ENCODE measurements around the gene ZNF544. TPM values are rescaled to one million over a fixed set of nuclear protein-coding genes. Genes with fewer than 3 reads are reported as not detected.
"Not testable (repeated sequence)": the region's sequence is repeated elsewhere in the genome, so short reads cannot be mapped to it uniquely, and the experiment has no call there.

The ZNF544 gene
- total RNA-seq, 2 donors from 2014 or later, result 38.6 to 46.6 TPM

DNA sequence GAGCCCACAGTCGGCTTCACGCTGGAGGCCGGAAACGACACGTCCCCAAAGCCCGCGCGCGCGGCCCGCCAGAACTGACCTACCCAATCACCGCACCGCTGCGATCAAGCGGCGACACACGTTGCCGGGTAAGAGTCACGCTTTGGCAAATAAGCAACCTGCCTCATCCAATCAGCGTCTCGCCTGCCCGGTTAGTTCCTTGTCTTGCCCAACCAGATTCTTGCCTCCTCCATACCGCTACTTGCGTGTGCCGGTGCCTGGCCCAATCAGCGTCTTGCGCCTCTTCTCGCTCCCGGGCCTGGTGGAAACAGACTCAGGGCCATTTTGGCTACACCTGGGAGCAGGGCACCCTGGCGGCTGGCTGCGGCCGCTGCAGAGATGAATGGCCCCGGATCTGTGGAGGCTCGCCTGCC, 11.6 kb upstream of the ZNF544 start:
- H3K4me1 Mint-ChIP-seq (ENCODE audit: low read depth), result no peaks in the 10 kb centered on the region

DNA sequence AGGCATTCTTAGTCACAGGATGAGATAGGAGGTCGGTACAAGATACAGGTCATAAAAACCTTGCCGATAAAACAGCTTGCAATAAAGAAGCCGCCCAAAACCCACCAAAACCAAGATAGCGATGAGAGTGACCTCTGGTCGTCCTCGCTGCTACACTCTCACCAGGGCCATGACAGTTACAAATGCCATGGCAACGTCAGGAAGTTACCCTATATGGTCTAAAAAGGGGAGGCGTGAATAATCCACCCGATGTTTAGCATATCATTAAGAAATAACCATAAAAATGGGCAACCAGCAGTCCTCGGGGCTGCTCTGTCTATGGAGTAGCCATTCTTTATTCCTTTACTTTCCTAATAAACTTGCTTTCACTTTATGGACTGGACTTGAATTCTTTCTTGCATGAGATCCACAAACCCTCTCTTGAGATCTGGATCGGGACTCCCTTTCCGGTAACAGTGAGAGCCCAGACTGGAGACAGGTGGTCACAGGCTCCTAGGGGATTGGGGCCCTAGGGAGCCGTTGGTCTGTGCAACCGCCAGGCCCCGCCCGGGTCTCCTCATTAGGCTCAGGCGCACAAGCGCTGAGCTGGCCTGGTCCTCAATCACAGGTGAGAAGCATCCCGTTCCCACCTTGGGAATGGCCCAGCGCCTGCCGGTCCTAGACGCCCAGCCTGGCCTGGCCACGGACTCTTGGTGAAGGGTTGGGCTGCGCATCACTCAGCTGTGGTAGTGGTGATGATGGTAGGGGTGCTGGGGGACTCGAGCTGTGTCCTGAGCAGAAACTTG, 10.9 kb upstream of the ZNF544 start:
- H3K4me3 Mint-ChIP-seq, result no peak overlapping the region
- H3K27ac Mint-ChIP-seq, result no peak overlapping the region
- H3K27me3 Mint-ChIP-seq (ENCODE audit: low read depth), result no peaks in the 10 kb centered on the region
- DNase-seq (no peak), ATAC-seq (replicated peaks in 1 of 2) (no peak)
- H3K4me1 Mint-ChIP-seq (ENCODE audit: low read depth), result no peaks in the 10 kb centered on the region
- peaks cover 22 to 40% of the 10 kb centered on the region in 2 donors for H3K36me3 Mint-ChIP-seq (ENCODE audit: insufficient read depth in 2 of 2)
- H3K9me3 Mint-ChIP-seq, result peaks cover 17 to 33% of the 10 kb centered on the region in 2 donors

More for the DNA sequence above, 11.6 kb upstream of the ZNF544 start:
- ATAC-seq (replicated peaks in 1 of 2) (no peak), DNase-seq (no peak)
- Mint-ChIP-seq H3K9me3 (peaks cover 17 to 38% of the 10 kb centered on the region in 2 donors), H3K4me3 (no peak overlapping the region), H3K27ac (no peak overlapping the region), H3K36me3 (ENCODE audit: insufficient read depth in 2 of 2) (peaks cover 27 to 42% of the 10 kb centered on the region in 2 donors), H3K27me3 (ENCODE audit: low read depth) (no peaks in the 10 kb centered on the region)

DNA sequence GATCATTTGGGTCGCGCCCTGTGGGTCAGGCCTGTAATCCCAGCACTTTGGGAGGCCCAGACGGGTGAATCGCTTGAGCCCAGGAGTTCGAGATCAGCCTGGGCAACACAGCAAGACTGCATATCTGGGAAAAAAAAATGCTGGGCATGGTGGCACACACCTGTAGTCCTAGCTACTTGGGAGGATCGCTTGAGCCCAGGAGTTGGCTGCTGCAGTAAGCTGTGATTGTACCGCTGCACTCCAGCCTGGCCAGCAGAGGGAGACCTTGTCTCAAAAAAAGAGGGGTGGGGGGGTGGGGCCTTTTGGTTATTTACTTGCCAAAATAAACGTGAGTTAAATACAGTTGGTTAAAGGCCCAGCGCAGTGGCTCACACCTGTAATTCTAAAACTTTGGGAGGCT, 9.8 kb upstream of the ZNF544 start:
- peak; percentile 64 to 66 for ATAC-seq (replicated peaks in 1 of 2)
- Mint-ChIP-seq H3K36me3 (ENCODE audit: insufficient read depth in 2 of 2) (peaks cover 18 to 34% of the 10 kb centered on the region in 2 donors), H3K4me3 (no peak overlapping the region), H3K4me1 (ENCODE audit: low read depth) (no peaks in the 10 kb centered on the region), H3K27ac (no peak overlapping the region), H3K9me3 (peaks cover 14 to 29% of the 10 kb centered on the region in 2 donors), H3K27me3 (ENCODE audit: low read depth) (no peaks in the 10 kb centered on the region)
- peak; percentile 49 to 55 for DNase-seq

DNA sequence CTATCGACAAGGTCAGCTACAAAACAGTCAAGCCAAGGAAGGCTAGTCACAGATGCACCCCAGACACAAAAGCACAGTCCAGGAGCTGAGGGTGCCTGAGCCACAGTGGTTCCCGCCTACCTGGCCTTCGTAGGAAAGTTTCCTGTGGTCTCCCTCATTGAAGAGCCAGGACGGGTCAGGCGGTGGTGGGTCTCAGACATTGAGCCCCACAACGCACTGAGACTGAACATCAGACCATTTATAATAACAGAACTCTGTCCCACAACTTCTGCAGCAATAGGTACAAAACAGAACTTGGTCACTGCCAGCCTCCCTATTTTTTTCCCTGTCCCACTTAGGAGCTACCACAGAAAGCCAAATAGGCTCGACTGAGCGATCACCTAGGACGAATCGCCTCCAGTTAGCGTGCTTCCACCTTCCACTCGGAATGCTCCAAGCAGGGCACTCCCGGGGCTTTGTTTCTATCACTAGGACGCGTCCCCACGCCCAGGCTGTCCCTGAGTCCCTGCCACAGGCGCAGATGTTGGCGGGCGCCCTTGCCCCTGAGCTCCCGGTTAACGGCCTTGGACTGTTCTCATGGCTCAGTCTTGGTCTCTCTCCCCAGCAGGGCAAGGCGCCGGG, 640 bp upstream of the ZNF544 start:
- peak overlapping the region; percentile 87 to 94 for H3K4me3 Mint-ChIP-seq
- H3K9me3 Mint-ChIP-seq, result peaks cover 20 to 21% of the 10 kb centered on the region in 2 donors
- peak overlapping the region; percentile 85 for H3K27ac Mint-ChIP-seq
- DNase-seq (no peak), ATAC-seq (replicated peaks in 1 of 2) (no peak)
- peaks cover 32 to 51% of the 10 kb centered on the region in 2 donors for H3K36me3 Mint-ChIP-seq (ENCODE audit: insufficient read depth in 2 of 2)
- H3K4me1 Mint-ChIP-seq (ENCODE audit: low read depth), result peaks cover 34% of the 10 kb centered on the region
- no peaks in the 10 kb centered on the region for H3K27me3 Mint-ChIP-seq (ENCODE audit: low read depth)

DNA sequence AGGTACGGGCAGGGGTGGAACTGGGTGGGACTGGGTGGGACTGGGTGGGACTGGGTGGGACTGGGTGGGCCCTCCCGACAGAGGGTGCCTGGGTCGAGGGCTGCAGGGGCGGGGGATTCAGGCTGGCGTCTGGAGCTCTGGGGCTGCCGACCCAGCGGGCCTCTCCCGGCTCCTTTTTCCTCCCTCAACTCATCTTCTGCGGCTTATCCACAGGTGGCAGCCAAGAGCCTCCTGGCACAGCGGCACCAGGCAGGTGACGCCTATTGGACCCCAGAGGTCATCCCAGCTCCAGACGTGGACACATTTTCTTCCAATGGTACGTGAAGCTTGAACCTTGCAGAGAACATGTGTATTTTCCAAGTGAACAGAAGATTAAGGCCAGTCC, 533 bp downstream of the ZNF544 start:
- H3K4me3 Mint-ChIP-seq, result peak overlapping the region; percentile 87 to 94
- peaks cover 40% of the 10 kb centered on the region for H3K4me1 Mint-ChIP-seq (ENCODE audit: low read depth)
- DNase-seq, result peak; percentile 10 to 28
- no peaks in the 10 kb centered on the region for H3K27me3 Mint-ChIP-seq (ENCODE audit: low read depth)
- peak overlapping the region; percentile 43 for H3K27ac Mint-ChIP-seq
- peaks cover 43 to 58% of the 10 kb centered on the region in 2 donors for H3K36me3 Mint-ChIP-seq (ENCODE audit: insufficient read depth in 2 of 2)
- peaks cover 23 to 30% of the 10 kb centered on the region in 2 donors for H3K9me3 Mint-ChIP-seq
- ATAC-seq (replicated peaks in 1 of 2), result peak; percentile 20 to 25

DNA sequence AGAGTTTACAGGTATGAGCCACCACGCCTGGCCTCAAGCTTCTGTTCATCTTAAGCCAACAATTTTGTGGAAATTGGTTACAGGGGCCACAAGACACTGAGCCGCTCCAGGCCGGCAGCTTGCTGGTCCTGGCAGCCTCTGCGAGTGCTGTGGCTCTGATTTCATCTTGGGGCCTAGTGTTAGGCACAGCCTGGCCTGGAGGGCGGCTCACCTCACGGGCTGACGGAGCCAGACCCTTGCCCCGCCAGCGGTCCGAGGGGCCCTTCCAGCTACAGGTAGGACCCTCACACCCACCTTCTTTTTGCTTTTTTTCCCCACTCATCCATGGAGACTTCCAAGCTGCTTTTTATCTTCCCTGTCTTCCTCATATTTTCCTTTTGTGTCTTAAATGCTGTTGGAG, 8.6 kb downstream of the ZNF544 start:
- H3K9me3 Mint-ChIP-seq, result peaks cover 20 to 23% of the 10 kb centered on the region in 2 donors
- no peaks in the 10 kb centered on the region for H3K27me3 Mint-ChIP-seq (ENCODE audit: low read depth)
- ATAC-seq (replicated peaks in 1 of 2) (no peak), DNase-seq (no peak)
- H3K4me3 Mint-ChIP-seq, result no peak overlapping the region
- H3K36me3 Mint-ChIP-seq (ENCODE audit: insufficient read depth in 2 of 2), result peaks cover 48 to 84% of the 10 kb centered on the region in 2 donors
- peaks cover 8% of the 10 kb centered on the region for H3K4me1 Mint-ChIP-seq (ENCODE audit: low read depth)
- no peak overlapping the region for H3K27ac Mint-ChIP-seq

DNA sequence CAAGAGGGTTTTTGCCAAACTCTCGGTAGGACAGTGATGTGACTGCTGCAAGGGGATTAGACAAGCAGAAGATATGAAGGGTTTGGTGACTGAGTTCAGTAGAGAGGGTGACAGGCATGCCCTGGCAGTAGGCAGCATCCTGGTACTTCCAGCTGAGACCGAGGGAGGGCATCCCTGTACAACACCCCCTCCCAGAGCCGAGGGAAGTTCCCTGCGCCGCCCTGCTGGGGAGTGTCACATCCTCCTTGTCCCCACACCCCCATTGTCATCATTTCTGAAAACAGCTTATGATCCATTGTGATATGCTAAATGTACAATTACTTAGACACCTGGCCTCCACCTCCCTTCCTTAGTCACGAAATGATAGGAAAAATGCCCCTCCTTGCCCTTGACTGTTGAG, 14.6 kb downstream of the ZNF544 start:
- H3K4me3 Mint-ChIP-seq, result no peak overlapping the region
- no peaks in the 10 kb centered on the region for H3K4me1 Mint-ChIP-seq (ENCODE audit: low read depth)
- DNase-seq (no peak), ATAC-seq (replicated peaks in 1 of 2) (no peak)
- H3K9me3 Mint-ChIP-seq, result peaks cover 11 to 27% of the 10 kb centered on the region in 2 donors
- no peaks in the 10 kb centered on the region for H3K27me3 Mint-ChIP-seq (ENCODE audit: low read depth)
- peaks cover 62 to 87% of the 10 kb centered on the region in 2 donors for H3K36me3 Mint-ChIP-seq (ENCODE audit: insufficient read depth in 2 of 2)
- H3K27ac Mint-ChIP-seq, result no peak overlapping the region

DNA sequence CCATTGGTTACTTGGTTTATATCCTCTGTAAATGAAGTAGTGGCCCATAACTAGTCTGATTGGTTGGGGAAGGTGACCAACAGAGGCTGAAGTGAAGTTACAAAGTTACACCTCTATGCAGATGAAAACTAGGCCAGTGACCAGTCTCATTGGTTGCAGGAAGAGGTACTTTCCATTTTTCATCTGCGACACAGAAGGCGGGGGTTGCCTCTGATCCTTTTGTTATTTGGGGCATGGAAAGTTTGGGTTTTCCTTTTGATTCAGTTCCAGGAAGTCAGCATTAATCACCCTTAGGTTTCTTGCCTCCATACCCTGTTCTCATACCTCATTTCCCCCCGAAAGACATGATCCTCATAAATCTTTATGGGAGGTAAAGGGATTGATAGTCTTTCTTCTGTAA, 20.2 kb downstream of the ZNF544 start:
- no peak overlapping the region for H3K27ac Mint-ChIP-seq

DNA sequence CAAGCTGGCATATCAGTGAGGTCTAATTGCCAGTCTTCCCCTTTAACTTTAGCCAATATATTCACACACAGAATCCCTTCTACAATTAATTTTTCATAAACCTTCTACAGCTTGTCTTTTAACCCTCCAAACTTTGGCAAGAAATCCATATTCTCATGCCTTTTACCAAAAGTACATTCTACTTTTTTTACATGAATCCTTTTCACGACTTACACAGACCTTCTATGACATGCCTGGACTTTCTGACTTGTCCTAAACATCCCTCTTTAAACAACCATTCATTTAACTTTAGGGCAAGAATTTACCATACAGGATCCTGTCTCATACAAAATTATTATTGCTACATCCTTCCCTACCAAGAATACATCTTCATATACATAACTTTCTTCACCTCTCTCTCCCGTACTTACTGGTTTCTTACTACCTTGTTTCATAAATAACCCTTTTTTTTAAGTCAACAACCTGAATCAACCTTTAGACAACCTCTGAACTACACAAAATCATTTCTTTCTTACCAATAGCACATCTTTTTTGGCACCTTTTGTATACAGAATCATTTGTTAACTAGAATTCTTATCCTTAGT, 23.5 kb downstream of the ZNF544 start:
- peaks cover 70 to 96% of the 10 kb centered on the region in 2 donors for H3K36me3 Mint-ChIP-seq (ENCODE audit: insufficient read depth in 2 of 2)
- no peak overlapping the region for H3K27ac Mint-ChIP-seq
- no peaks in the 10 kb centered on the region for H3K27me3 Mint-ChIP-seq (ENCODE audit: low read depth)
- no peaks in the 10 kb centered on the region for H3K4me1 Mint-ChIP-seq (ENCODE audit: low read depth)
- no peak overlapping the region for H3K4me3 Mint-ChIP-seq
- ATAC-seq (replicated peaks in 1 of 2) (no peak), DNase-seq (no peak)
- H3K9me3 Mint-ChIP-seq, result peaks cover 17 to 35% of the 10 kb centered on the region in 2 donors

More for the DNA sequence above, 20.2 kb downstream of the ZNF544 start:
- Mint-ChIP-seq H3K9me3 (peaks cover 11 to 32% of the 10 kb centered on the region in 2 donors), H3K36me3 (ENCODE audit: insufficient read depth in 2 of 2) (peaks cover 67 to 96% of the 10 kb centered on the region in 2 donors), H3K4me3 (no peak overlapping the region), H3K27me3 (ENCODE audit: low read depth) (no peaks in the 10 kb centered on the region), H3K4me1 (ENCODE audit: low read depth) (no peaks in the 10 kb centered on the region)
- ATAC-seq (replicated peaks in 1 of 2) (no peak), DNase-seq (no peak)

DNA sequence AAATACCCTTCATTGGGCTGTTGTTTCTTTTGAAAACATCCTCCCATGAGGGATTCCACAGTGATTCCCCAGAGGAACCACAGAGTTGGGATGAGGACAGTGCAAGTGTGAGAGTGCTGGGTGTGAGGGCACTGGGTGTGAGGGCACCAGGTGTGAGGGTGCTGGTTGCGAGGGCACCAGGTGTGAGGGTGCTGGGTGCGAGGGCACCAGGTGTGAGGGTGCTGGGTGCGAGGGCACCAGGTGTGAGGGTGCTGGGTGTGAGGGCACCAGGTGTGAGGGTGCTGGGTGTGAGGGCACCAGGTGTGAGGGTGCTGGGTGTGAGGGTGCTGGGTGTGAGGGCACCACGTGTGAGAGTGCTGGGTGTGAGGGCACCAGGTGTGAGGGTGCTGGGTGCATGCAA, 29.5 kb downstream of the ZNF544 start:
- not testable (repeated sequence) for DNase-seq; ATAC-seq (replicated peaks in 1 of 2); H3K27ac Mint-ChIP-seq; H3K27me3 Mint-ChIP-seq (ENCODE audit: low read depth); H3K4me1 Mint-ChIP-seq (ENCODE audit: low read depth); H3K4me3 Mint-ChIP-seq
- peaks cover 75 to 95% of the 10 kb centered on the region in 2 donors for H3K36me3 Mint-ChIP-seq (ENCODE audit: insufficient read depth in 2 of 2)
- H3K9me3 Mint-ChIP-seq, result peaks cover 21 to 52% of the 10 kb centered on the region in 2 donors

DNA sequence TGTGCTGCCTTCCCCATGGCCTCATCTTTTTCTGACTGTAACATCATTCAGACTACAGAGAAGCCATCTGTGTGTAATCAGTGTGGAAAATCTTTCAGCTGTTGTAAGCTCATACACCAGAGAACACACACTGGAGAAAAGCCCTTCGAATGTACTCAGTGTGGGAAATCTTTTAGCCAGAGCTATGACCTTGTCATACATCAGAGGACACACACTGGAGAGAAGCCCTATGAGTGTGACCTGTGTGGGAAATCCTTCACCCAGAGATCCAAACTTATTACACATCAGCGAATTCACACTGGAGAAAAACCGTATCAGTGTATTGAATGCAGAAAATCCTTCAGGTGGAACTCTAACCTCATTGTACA, 32.9 kb downstream of the ZNF544 start:
- Mint-ChIP-seq H3K27ac (peak overlapping the region; percentile 69), H3K27me3 (ENCODE audit: low read depth) (no peaks in the 10 kb centered on the region), H3K36me3 (ENCODE audit: insufficient read depth in 2 of 2) (peaks cover 56 to 82% of the 10 kb centered on the region in 2 donors), H3K4me3 (no peak overlapping the region), H3K9me3 (peaks cover 15 to 41% of the 10 kb centered on the region in 2 donors), H3K4me1 (ENCODE audit: low read depth) (no peaks in the 10 kb centered on the region)
- ATAC-seq (replicated peaks in 1 of 2) (no peak), DNase-seq (no peak)

DNA sequence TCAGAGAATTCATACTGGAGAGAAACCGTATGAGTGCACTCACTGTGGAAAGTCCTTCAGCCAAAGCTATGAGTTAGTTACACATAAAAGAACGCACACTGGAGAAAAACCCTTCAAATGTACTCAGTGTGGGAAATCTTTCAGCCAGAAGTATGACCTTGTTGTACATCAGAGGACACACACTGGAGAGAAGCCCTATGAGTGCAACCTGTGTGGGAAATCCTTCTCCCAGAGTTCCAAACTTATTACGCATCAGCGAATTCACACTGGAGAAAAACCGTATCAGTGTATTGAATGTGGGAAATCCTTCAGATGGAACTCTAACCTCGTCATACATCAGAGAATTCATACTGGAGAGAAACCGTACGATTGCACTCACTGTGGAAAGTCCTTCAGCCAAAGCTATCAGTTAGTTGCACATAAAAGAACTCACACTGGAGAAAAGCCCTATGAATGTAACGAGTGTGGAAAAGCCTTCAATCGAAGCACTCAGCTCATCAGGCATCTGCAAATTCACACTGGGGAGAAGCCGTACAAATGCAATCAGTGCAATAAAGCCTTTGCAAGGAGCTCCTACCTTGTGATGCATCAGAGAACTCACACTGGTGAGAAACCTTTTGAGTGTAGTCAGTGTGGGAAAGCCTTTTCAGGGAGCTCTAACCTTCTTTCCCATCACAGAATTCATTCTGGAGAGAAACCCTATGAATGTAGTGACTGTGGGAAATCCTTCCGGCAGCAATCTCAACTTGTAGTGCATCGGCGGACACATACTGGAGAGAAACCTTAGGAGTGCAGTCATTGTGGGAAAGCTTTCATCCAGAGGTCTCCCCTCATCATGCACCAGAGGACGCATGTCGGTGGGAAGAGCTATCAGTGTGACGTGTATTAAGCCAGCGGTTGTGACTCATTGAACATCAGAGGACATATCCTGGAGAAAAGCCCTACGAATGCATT, 33.5 kb downstream of the ZNF544 start:
- ATAC-seq (replicated peaks in 1 of 2) (no peak), DNase-seq (no peak)
- peaks cover 15 to 38% of the 10 kb centered on the region in 2 donors for H3K9me3 Mint-ChIP-seq
- H3K4me1 Mint-ChIP-seq (ENCODE audit: low read depth), result no peaks in the 10 kb centered on the region
- peak overlapping the region; percentile 88 for H3K27ac Mint-ChIP-seq
- H3K27me3 Mint-ChIP-seq (ENCODE audit: low read depth), result no peaks in the 10 kb centered on the region
- no peak overlapping the region for H3K4me3 Mint-ChIP-seq
- H3K36me3 Mint-ChIP-seq (ENCODE audit: insufficient read depth in 2 of 2), result peaks cover 54 to 80% of the 10 kb centered on the region in 2 donors
